HepG2 (cell line): ENCODE data around the gene CTTNBP2NL. TPM values are rescaled to one million over a fixed set of nuclear protein-coding genes. Genes with fewer than 3 reads are reported as not detected.

Experiments used
- ATAC-seq: fragments of 200-7000 bp; cut with Tn5 transposase; 3 replicates; pipeline ENCODE4 v1.9.1; 2020; ENCODE audit warnings: mild to moderate bottlenecking, moderate library complexity
- BruUV-seq: library from RNA; stranded (reverse); fragments of 400-500 nt; replicated peaks from 2 replicates; lab custom pipeline; 2021; lab: Mats Ljungman, UMichigan
- CTCF ChIA-PET: fragments of 300-600 bp; formaldehyde crosslinking; extraction: SDS; loops from one replicate; lab custom pipeline; 2021; ENCODE audit warnings: low total read pairs, inconsistent platforms, low intra/inter-chr PET ratio; lab: Yijun Ruan, JAX
- POLR2A ChIA-PET: fragments of 350-600 bp; sonication (Branson Sonifier 250); formaldehyde crosslinking; loops from one replicate; lab custom pipeline; 2020; ENCODE audit warnings: antibody characterized with exemption, inconsistent platforms; lab: Yijun Ruan, JAX
- DNase-seq: peaks from one replicate; pipeline ENCODE4 v3.0.0-alpha.2; 2015; ENCODE audit warnings: low spot score
- FAIRE-seq: peaks from 3 replicates; lab custom pipeline; 2011; peaks lifted over from hg19 to GRCh38; lab: Jason Lieb, UNC
- H2AFZ ChIP-seq: one replicate; pipeline ENCODE4 v1.6.1; 2011; ENCODE audit warnings: low read length, inconsistent platforms
- H3K27ac ChIP-seq: fragments of 300-600 bp; 3 replicates; pipeline ENCODE4 v1.8.0; 2011; ENCODE audit warnings: mixed run types, mild to moderate bottlenecking, mixed read lengths, low read length, inconsistent platforms; ENCODE audit not compliant: insufficient read depth; ENCODE audit errors: extremely low read length
- H3K27me3 ChIP-seq, 2 experiments: fragments of 200-600 bp in 1 of 2; 2 replicates in 1 of 2; 3 replicates in 1 of 2; pipeline versions ENCODE4 v1.6.0 to v1.8.0; 2011; ENCODE audit warnings: low read length in 2 of 2, mild to moderate bottlenecking in 2 of 2, moderate library complexity in 2 of 2, inconsistent platforms in 1 of 2; ENCODE audit not compliant: insufficient read depth in 2 of 2, control insufficient read depth in 1 of 2
- H3K36me3 ChIP-seq, 2 experiments: fragments of 200-600 bp in 1 of 2; replicated peaks in 1 of 2; 2 replicates in 1 of 2; 3 replicates in 1 of 2; pipeline versions ENCODE4 v1.5.1 to v1.8.0; 2011; ENCODE audit warnings: low read length in 2 of 2, inconsistent platforms in 1 of 2; ENCODE audit not compliant: insufficient read depth in 2 of 2, control insufficient read depth in 1 of 2
- H3K4me1 ChIP-seq: 2 replicates; pipeline ENCODE4 v1.5.1; 2012; ENCODE audit warnings: low read length, inconsistent platforms; ENCODE audit not compliant: insufficient read depth
- H3K4me2 ChIP-seq: 2 replicates; pipeline ENCODE4 v1.6.0; 2011; ENCODE audit warnings: low read depth, low read length, inconsistent platforms
- H3K4me3 ChIP-seq, 3 experiments: fragments of 200-600 bp in 1 of 3; sonication (generic), shearing (Covaris generic) in 1 of 3; replicated peaks in 1 of 3; 2 replicates each; pipeline ENCODE4 v1.5.1; 2011 to 2016; ENCODE audit warnings: low read length in 3 of 3, inconsistent platforms in 2 of 3, low read depth in 2 of 3, mild to moderate bottlenecking in 2 of 3, control low read depth in 1 of 3, mixed read lengths in 1 of 3; ENCODE audit not compliant: insufficient read depth in 1 of 3
- H3K79me2 ChIP-seq: one replicate; pipeline ENCODE4 v1.6.1; 2011; ENCODE audit warnings: low read length, inconsistent platforms; ENCODE audit not compliant: insufficient read depth
- H3K9ac ChIP-seq: 2 replicates; pipeline ENCODE4 v1.6.0; 2011; ENCODE audit warnings: mild to moderate bottlenecking, low read depth, low read length, inconsistent platforms; ENCODE audit not compliant: insufficient read depth
- H3K9me3 ChIP-seq: 2 replicates; pipeline ENCODE4 v1.5.1; 2012; ENCODE audit warnings: mild to moderate bottlenecking, low read length
- H4K20me1 ChIP-seq: 2 replicates; pipeline ENCODE4 v1.6.0; 2011; ENCODE audit warnings: inconsistent platforms, mild to moderate bottlenecking, low read length, moderate library complexity; ENCODE audit not compliant: insufficient read depth
- CEBPB ChIP-seq: IDR thresholded peaks from 2 replicates; pipeline ENCODE4 v1.6.1; 2011; ENCODE audit warnings: low read depth, low read length, improper control_type of control experiment, borderline replicate concordance
- FOSL2 ChIP-seq: sonication (generic); formaldehyde crosslinking; IDR thresholded peaks from 2 replicates; pipeline ENCODE4 v1.4.0; 2020; ENCODE audit warnings: missing genetic modification reagents
- MED13 ChIP-seq: sonication (generic); formaldehyde crosslinking; IDR thresholded peaks from 2 replicates; pipeline ENCODE4 v1.5.0; 2020; ENCODE audit warnings: missing genetic modification reagents
- MYC ChIP-seq: sonication (generic); formaldehyde crosslinking; IDR thresholded peaks from 2 replicates; pipeline ENCODE4 v1.9.0; 2021; ENCODE audit warnings: missing genetic modification reagents, borderline replicate concordance
- NFKB2 ChIP-seq: sonication (generic); formaldehyde crosslinking; IDR thresholded peaks from 2 replicates; pipeline ENCODE4 v1.4.0; 2020; ENCODE audit warnings: missing genetic modification reagents, borderline replicate concordance
- NFKBIZ ChIP-seq: IDR thresholded peaks from 2 replicates; pipeline ENCODE4 v1.6.1; 2018; ENCODE audit warnings: missing genetic modification reagents, missing compliant biosample characterization
- PRMT3 ChIP-seq: sonication (generic); formaldehyde crosslinking; IDR thresholded peaks from 2 replicates; pipeline ENCODE4 v1.8.1; 2022; ENCODE audit warnings: low read depth, mild to moderate bottlenecking, moderate library complexity, missing genetic modification reagents, borderline replicate concordance
- SNRNP70 ChIP-seq: fragments of 200-400 bp; formaldehyde crosslinking; IDR thresholded peaks from 2 replicates; pipeline ENCODE4 v1.6.1; 2017; ENCODE audit warnings: mild to moderate bottlenecking, low read depth, low read length, moderate library complexity
- ZFP41 ChIP-seq: sonication (generic); formaldehyde crosslinking; IDR thresholded peaks from 2 replicates; pipeline ENCODE4 v1.4.0; 2020; ENCODE audit warnings: mild to moderate bottlenecking, missing genetic modification reagents, borderline replicate concordance
- ZHX2 ChIP-seq, 2 experiments: sonication (generic) in 1 of 2; formaldehyde crosslinking in 1 of 2; IDR thresholded peaks; 2 replicates each; pipeline versions ENCODE4 v1.6.1 to v1.9.0; 2014 to 2022; ENCODE audit warnings: antibody characterized with exemption in 1 of 2, borderline replicate concordance in 1 of 2, inconsistent platforms in 1 of 2, low read depth in 1 of 2, missing genetic modification reagents in 1 of 2
- ZNF230 ChIP-seq: sonication (generic); formaldehyde crosslinking; IDR thresholded peaks from 2 replicates; pipeline ENCODE4 v1.4.0; 2020; ENCODE audit warnings: mild to moderate bottlenecking, missing genetic modification reagents
- ZNF264 ChIP-seq: sonication (generic); formaldehyde crosslinking; IDR thresholded peaks from 2 replicates; pipeline ENCODE4 v1.4.0; 2020; ENCODE audit warnings: missing genetic modification reagents
- ZNF652 ChIP-seq: IDR thresholded peaks from 2 replicates; pipeline ENCODE4 v1.6.1; 2016; ENCODE audit warnings: low read depth, borderline replicate concordance
- WGBS: methylation state at CpG from one replicate; pipeline ENCODE4 v1.1.6; 2017; ENCODE audit warnings: low lambda C conversion rate; 5-methylcytosine and 5-hydroxymethylcytosine counted together
- in situ Hi-C: cut with HindIII; loops from 2 replicates; pipeline ENCODE4 v1.10.0; 2017; ENCODE audit warnings: low pct_unique_long_range_greater_than_20kb; ENCODE audit not compliant: extremely low pct_ligation_motif_present
- intact Hi-C: fragments of 100-400 bp; cut with micrococcal nuclease; formaldehyde crosslinking; loops from one replicate; pipeline ENCODE4 v1.10.0; 2022; ENCODE audit not compliant: unreplicated experiment
- polyA plus RNA-seq, 8 experiments: library from polyadenylated mRNA; depleted of rRNA in 3 of 8; stranded (reverse) in 7 of 8; unstranded in 1 of 8; fragments of >200 nt; fragmentation: Illumina TruSeq in 4 of 8; extraction: Trizol in 4 of 8; gene quantifications; 2 replicates each; pipeline versions ENCODE4 v1.2.1 to v1.2.3, GENCODE V29; 2011 to 2016; ENCODE audit warnings: low read depth in 4 of 8, missing spikeins in 1 of 8, mixed read lengths in 1 of 8; ENCODE audit not compliant: insufficient read depth in 1 of 8
- total RNA-seq, 5 experiments: library from RNA; depleted of rRNA; stranded (reverse); fragments of >200 nt; fragmentation: Illumina TruSeq; extraction: Trizol; gene quantifications; 2 replicates each; pipeline ENCODE4 v1.2.3, GENCODE V29; 2016; ENCODE audit warnings: low read depth in 1 of 5

CTTNBP2NL gene
- total and polyA plus RNA-seq, 2 of the 13 experiments (the other 11 are each of a cell fraction or from before 2014, with no cell fraction given): 2.1 to 4.1 TPM

- H3K4me3 ChIP-seq: no peak overlapping the region
- ChIA-PET CTCF (interaction anchor here (3.1 kb wide), 1 partner anchor 10 kb away, joined by 22 read pairs; no protein-coding TSS in a partner anchor), POLR2A (no interaction called here)
- TF ChIP-seq NFKB2 (CRISPR knock-in tag) (no peak), FOSL2 (no peak), SNRNP70 (no peak), ZNF652 (CRISPR knock-in tag) (no peak), ZNF264 (CRISPR knock-in tag) (no peak), ZFP41 (no peak), NFKBIZ (peak; percentile 85; the same call in 1 of the 2 replicates), PRMT3 (CRISPR knock-in tag) (no peak), ZNF230 (CRISPR knock-in tag) (no peak), MED13 (CRISPR knock-in tag) (no peak), CEBPB (peak; percentile 32; the same call in 1 of the 2 replicates), ZHX2 (IDR thresholded peaks at IDR 0.05; ENCODE audit: low read depth) (no peak), ZHX2 (CRISPR knock-in tag; IDR thresholded peaks at IDR 0.05; ENCODE audit: borderline replicate concordance) (no peak), MYC (CRISPR knock-in tag) (no peak)
- H3K27ac ChIP-seq: no peak overlapping the region
- DNase-seq: peak; percentile 25
- no peaks in the 10 kb centered on the region; the same call in 1 of the 2 replicates for H4K20me1 ChIP-seq
- H3K4me1 ChIP-seq: peaks cover 16% of the 10 kb centered on the region
- H3K4me2 ChIP-seq: no peak overlapping the region
- no peaks in the 10 kb centered on the region for H3K79me2 ChIP-seq
- intact Hi-C loops: no loop called here
- H3K9ac ChIP-seq: no peak overlapping the region
- in situ Hi-C loops: no loop called here
- no peak overlapping the region for H2AFZ ChIP-seq
- no peak for FAIRE-seq
- H3K27me3 ChIP-seq: no peaks in the 10 kb centered on the region
- peak; percentile 36 for ATAC-seq
- H3K36me3 ChIP-seq: no peaks in the 10 kb centered on the region
- 31% methylated on average over 11 of the region's 11 CpGs for WGBS
- BruUV-seq: no TSS peak
- no peaks in the 10 kb centered on the region for H3K9me3 ChIP-seq
Measured at GRCh38 chr1:112359961-112360767, 35.9 kb upstream of the CTTNBP2NL start.
